Thyroid gland (tissue), 4 donors: Measurements from ENCODE around the gene CLDN18. TPM values are rescaled to one million over a fixed set of nuclear protein-coding genes. Genes with fewer than 3 reads are reported as not detected.

Experiments used
- DNase-seq, 2 donors: peaks; one replicate each; pipeline ENCODE4 v3.0.0-alpha.2; 2019
- H3K27ac ChIP-seq, 3 donors: fragments of 200-600 bp; sonication (generic); 1 replicate in 2 of 3; 2 replicates in 1 of 3; pipeline ENCODE4 v1.5.1; 2016 to 2019; ENCODE audit warnings: mild to moderate bottlenecking in 1 of 3, moderate library complexity in 1 of 3
- H3K27me3 ChIP-seq: fragments of 200-600 bp; sonication (generic); one replicate; pipeline ENCODE4 v1.5.1; 2019
- H3K36me3 ChIP-seq, 2 donors: fragments of 200-600 bp; sonication (generic); one replicate each; pipeline ENCODE4 v1.5.1; 2016 to 2019
- H3K4me1 ChIP-seq, 2 donors: fragments of 200-600 bp; sonication (generic); one replicate each; pipeline ENCODE4 v1.5.1; 2017 to 2019
- H3K4me3 ChIP-seq, 3 donors: fragments of 200-600 bp; sonication (generic); replicated peaks in 1 of 3; 1 replicate in 2 of 3; 2 replicates in 1 of 3; pipeline ENCODE4 v1.5.1; 2016; ENCODE audit warnings: mild to moderate bottlenecking in 1 of 3
- H3K9me3 ChIP-seq: fragments of 200-600 bp; sonication (generic); one replicate; pipeline ENCODE4 v1.5.1; 2017
- POLR2A ChIP-seq, 2 donors: fragments of 450-650 bp; IDR thresholded peaks; one replicate each; pipeline ENCODE4 v1.6.1; 2017; ENCODE audit warnings: antibody characterized with exemption in 2 of 2, mild to moderate bottlenecking in 2 of 2, moderate library complexity in 1 of 2
- WGBS, 2 donors: methylation state at CpG; one replicate each; pipeline ENCODE4 v1.1.5; 2017; 5-methylcytosine and 5-hydroxymethylcytosine counted together
- intact Hi-C: fragments of 100-400 bp; cut with DNase I; formaldehyde crosslinking; loops from one replicate; pipeline ENCODE4 v1.15.1; 2023
- total RNA-seq, 4 donors: library from RNA; depleted of rRNA; stranded (reverse); fragments of >200 nt; gene quantifications; one replicate each; pipeline ENCODE4 v1.2.3, GENCODE V29; 2016
- TF ChIP-seq, protein P1 (sequence below), 6 experiments: fragments of 200-600 bp in 3 of 6; fragments of 450-650 bp in 3 of 6; sonication (generic) in 3 of 6; IDR thresholded peaks; one replicate each; pipeline ENCODE4 v1.5.1; 2016 to 2019; ENCODE audit warnings: antibody characterized with exemption in 6 of 6, mild to moderate bottlenecking in 2 of 6, inconsistent platforms in 1 of 6, moderate library complexity in 1 of 6

Gene CLDN18
- total RNA-seq, 4 donors from 2014 or later, result not detected

DNA sequence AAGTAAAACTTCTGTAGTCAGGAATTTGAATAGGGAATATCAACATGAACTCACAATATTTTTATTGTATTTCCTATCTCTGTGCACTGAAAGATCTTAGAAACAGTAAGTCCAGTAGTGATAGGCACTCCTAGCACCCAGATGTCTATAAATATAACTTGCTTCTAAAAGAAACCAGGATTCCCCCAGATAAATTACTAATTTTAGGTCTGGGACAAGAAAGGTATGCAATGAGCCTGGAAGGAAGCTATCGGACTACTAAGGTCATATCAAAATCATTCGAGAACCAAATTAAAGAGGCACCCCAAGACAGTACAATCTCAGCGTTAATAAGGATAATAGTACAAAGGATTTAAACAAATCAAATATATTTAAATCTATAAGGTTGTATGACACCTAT lies 47.4 kb downstream of the CLDN18 start:
- intact Hi-C loops, result no loop called here
- Histone ChIP-seq H3K9me3 (no peaks in the 10 kb centered on the region), H3K4me1 (no peaks in the 10 kb centered on the region), H3K4me3 (no peak overlapping the region), H3K36me3 (no peaks in the 10 kb centered on the region), H3K27me3 (no peaks in the 10 kb centered on the region), H3K27ac (no peak overlapping the region)
- no peak for DNase-seq
- TF ChIP-seq POLR2A (IDR thresholded peaks at IDR 0.05), result no peak
- TF ChIP-seq, protein P1, sequence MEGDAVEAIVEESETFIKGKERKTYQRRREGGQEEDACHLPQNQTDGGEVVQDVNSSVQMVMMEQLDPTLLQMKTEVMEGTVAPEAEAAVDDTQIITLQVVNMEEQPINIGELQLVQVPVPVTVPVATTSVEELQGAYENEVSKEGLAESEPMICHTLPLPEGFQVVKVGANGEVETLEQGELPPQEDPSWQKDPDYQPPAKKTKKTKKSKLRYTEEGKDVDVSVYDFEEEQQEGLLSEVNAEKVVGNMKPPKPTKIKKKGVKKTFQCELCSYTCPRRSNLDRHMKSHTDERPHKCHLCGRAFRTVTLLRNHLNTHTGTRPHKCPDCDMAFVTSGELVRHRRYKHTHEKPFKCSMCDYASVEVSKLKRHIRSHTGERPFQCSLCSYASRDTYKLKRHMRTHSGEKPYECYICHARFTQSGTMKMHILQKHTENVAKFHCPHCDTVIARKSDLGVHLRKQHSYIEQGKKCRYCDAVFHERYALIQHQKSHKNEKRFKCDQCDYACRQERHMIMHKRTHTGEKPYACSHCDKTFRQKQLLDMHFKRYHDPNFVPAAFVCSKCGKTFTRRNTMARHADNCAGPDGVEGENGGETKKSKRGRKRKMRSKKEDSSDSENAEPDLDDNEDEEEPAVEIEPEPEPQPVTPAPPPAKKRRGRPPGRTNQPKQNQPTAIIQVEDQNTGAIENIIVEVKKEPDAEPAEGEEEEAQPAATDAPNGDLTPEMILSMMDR (IDR thresholded peaks at IDR 0.05), result no peak
- WGBS, 2 donors, result 96 to 98% methylated on average over 3 of the region's 3 CpGs

DNA sequence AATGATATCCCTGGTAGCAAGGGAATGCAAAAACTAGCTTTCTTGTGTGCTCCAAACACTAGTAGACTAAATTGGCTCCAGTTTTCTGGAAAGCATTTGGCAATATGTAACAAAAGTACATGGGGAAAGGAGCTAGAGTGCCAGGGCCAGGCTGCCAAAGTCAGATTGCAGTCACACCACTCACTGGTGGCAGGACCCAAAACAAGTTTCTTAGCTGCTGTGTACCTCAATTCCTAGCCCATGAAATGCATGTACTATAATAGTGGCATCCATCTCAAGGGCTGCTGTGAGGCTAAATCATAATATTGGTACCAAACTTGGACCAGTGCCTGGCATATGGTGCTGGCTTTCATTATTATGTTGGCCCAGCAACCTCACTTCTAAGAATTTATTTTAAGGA lies 49.3 kb downstream of the CLDN18 start:
- no peaks in the 10 kb centered on the region for H3K36me3 ChIP-seq
- DNase-seq, result no peak
- no peak overlapping the region for H3K4me3 ChIP-seq
- no peaks in the 10 kb centered on the region for H3K27me3 ChIP-seq
- H3K9me3 ChIP-seq, result no peaks in the 10 kb centered on the region
- H3K27ac ChIP-seq, result no peak overlapping the region
- no peaks in the 10 kb centered on the region for H3K4me1 ChIP-seq
- TF ChIP-seq POLR2A (IDR thresholded peaks at IDR 0.05), result no peak
- TF ChIP-seq, protein P1 (IDR thresholded peaks at IDR 0.05), result no peak
- intact Hi-C loops, result no loop called here

DNA sequence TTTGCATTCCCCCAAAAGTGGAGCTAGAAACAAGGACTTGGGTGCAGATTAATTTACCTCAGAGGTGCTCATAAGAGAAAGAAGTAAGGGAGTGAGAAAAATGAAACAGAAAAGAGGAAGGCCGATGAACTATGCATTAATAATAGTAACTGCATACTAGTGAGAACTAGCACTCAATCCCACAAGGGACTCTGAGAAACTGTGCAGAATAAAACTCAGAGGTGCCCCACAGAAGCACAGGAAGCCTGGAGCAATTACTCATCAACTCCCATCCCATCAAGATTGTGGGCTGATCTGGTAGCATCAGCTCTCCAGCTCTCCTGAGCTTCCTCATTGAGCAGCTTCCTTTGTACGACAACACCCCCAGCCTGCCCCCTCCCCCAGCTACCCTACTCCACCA lies 50.8 kb downstream of the CLDN18 start:
- intact Hi-C loops, result no loop called here
- Histone ChIP-seq H3K4me3 (no peak overlapping the region), H3K27ac (no peak overlapping the region), H3K4me1 (no peaks in the 10 kb centered on the region), H3K27me3 (no peaks in the 10 kb centered on the region), H3K36me3 (peaks cover 0 to 4% of the 10 kb centered on the region in 2 donors), H3K9me3 (no peaks in the 10 kb centered on the region)
- 87 to 90% methylated on average over 1 of the region's 2 CpGs for WGBS, 2 donors
- DNase-seq, result no peak
- no peak for TF ChIP-seq POLR2A (IDR thresholded peaks at IDR 0.05)
- TF ChIP-seq, protein P1 (IDR thresholded peaks at IDR 0.05), result no peak

DNA sequence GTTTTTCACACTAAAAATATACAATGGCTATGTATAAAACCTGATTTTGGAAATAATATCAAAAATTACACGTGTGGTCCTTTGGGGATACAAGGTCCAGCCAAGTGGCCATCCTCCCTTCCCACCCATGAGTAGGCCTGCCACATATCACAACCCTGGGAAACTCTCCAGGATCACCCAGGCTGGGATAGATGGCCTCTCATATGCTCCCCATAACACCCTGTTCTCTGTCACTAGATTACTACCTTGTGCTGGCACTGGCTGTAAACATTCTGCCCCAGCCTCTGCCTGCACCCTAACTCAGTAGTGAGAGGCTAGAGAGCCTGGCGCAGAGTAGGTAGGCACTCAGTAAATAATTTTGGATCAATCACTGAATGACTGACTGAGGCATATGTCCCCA lies 52.1 kb downstream of the CLDN18 start:
- H3K36me3 ChIP-seq, result peaks cover 7 to 9% of the 10 kb centered on the region in 2 donors
- 85 to 92% methylated on average over 2 of the region's 2 CpGs for WGBS, 2 donors
- no peak overlapping the region for H3K27ac ChIP-seq
- no peak overlapping the region for H3K4me3 ChIP-seq
- no peaks in the 10 kb centered on the region for H3K9me3 ChIP-seq
- intact Hi-C loops, result no loop called here
- DNase-seq, result no peak
- H3K27me3 ChIP-seq, result no peaks in the 10 kb centered on the region
- H3K4me1 ChIP-seq, result no peaks in the 10 kb centered on the region
- no peak for TF ChIP-seq POLR2A (IDR thresholded peaks at IDR 0.05)
- TF ChIP-seq, protein P1 (IDR thresholded peaks at IDR 0.05), result no peak

DNA sequence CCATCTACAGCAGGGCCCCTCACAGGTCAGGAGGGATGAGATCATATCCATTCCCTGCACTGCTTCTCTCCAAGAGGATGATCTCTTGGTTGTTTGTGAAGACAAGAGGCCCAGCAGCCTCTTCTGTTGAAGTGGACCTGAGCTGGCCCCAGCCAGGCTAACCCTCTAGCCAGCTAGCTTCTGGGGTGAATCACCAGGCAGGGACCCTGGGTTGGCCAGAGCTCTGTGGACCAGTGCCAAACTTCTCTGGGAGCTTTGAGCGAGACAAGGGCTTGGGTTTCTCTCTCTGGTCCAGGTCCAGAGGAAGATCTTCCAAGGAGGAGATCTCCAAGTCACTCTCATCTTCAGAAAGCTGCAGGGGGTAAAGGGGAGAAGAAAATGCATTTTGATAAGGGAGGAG lies 52.7 kb downstream of the CLDN18 start:
- WGBS, 2 donors, result 67 to 70% methylated on average over 1 of the region's 1 CpG
- Histone ChIP-seq H3K4me1 (no peaks in the 10 kb centered on the region), H3K36me3 (peaks cover 7 to 14% of the 10 kb centered on the region in 2 donors), H3K27ac (no peak overlapping the region), H3K27me3 (no peaks in the 10 kb centered on the region), H3K9me3 (no peaks in the 10 kb centered on the region), H3K4me3 (no peak overlapping the region)
- no peak for TF ChIP-seq POLR2A (IDR thresholded peaks at IDR 0.05)
- TF ChIP-seq, protein P1 (IDR thresholded peaks at IDR 0.05), result no peak
- no peak for DNase-seq
- intact Hi-C loops, result no loop called here
